H1 (cell line): ENCODE measurements around the gene ZNF346. TPM values are rescaled to one million over a fixed set of nuclear protein-coding genes. Genes with fewer than 3 reads are reported as not detected.

Source experiments
- BACH1 ChIP-seq: IDR thresholded peaks from 2 replicates; pipeline ENCODE4 v1.6.1; 2012; ENCODE audit warnings: low read length, improper control_type of control experiment
- CHD1 ChIP-seq: IDR thresholded peaks from 2 replicates; pipeline ENCODE4 v1.6.1; 2012; ENCODE audit warnings: low read depth, low read length, improper control_type of control experiment
- CREB1 ChIP-seq: IDR thresholded peaks from 2 replicates; pipeline ENCODE4 v1.6.1; 2012; ENCODE audit warnings: inconsistent platforms
- CTBP2 ChIP-seq: IDR thresholded peaks from 2 replicates; pipeline ENCODE4 v1.7.0; 2011; ENCODE audit warnings: borderline replicate concordance, mild to moderate bottlenecking, moderate library complexity, mixed read lengths, low read length; ENCODE audit not compliant: insufficient read depth, insufficient read length
- GTF2F1 ChIP-seq: IDR thresholded peaks from 2 replicates; pipeline ENCODE4 v1.6.1; 2012; ENCODE audit warnings: low read depth, low read length, improper control_type of control experiment, borderline replicate concordance
- HDAC6 ChIP-seq: IDR thresholded peaks from one replicate; pipeline ENCODE4 v1.7.1; 2012; ENCODE audit warnings: low read depth, mild to moderate bottlenecking, inconsistent platforms, low read length, moderate library complexity
- KDM5A ChIP-seq: fragments of 200-600 bp; IDR thresholded peaks from 2 replicates; pipeline ENCODE4 v1.7.1; 2012; ENCODE audit warnings: mild to moderate bottlenecking, low read length, inconsistent platforms, mixed read lengths
- POLR2AphosphoS5 ChIP-seq: IDR thresholded peaks from 2 replicates; pipeline ENCODE4 v1.6.1; 2011; ENCODE audit warnings: low read depth, low read length
- RAD21 ChIP-seq, 2 experiments: IDR thresholded peaks in 1 of 2; conservative IDR thresholded peaks in 1 of 2; 2 replicates each; pipeline ENCODE4 v1.6.1; 2011; ENCODE audit warnings: low read depth in 2 of 2, low read length in 2 of 2, improper control_type of control experiment in 1 of 2, inconsistent platforms in 1 of 2, mild to moderate bottlenecking in 1 of 2, moderate library complexity in 1 of 2
- SIRT6 ChIP-seq: IDR thresholded peaks from one replicate; pipeline ENCODE4 v1.7.1; 2012; ENCODE audit warnings: low read length, inconsistent platforms
- SIX5 ChIP-seq: IDR thresholded peaks from 2 replicates; pipeline ENCODE4 v1.6.1; 2011; ENCODE audit warnings: mild to moderate bottlenecking, low read depth, low read length
- SRF ChIP-seq: IDR thresholded peaks from 2 replicates; pipeline ENCODE4 v1.6.1; 2011; ENCODE audit warnings: mild to moderate bottlenecking, low read depth, low read length, moderate library complexity
- TCF12 ChIP-seq: IDR thresholded peaks from 2 replicates; pipeline ENCODE4 v1.6.1; 2011; ENCODE audit warnings: low read depth, mild to moderate bottlenecking, low read length
- polyA plus RNA-seq, 7 experiments: library from polyadenylated mRNA; depleted of rRNA in 3 of 7; stranded (reverse) in 5 of 7; unstranded in 2 of 7; fragments of >200 nt in 5 of 7; fragments of 200-250 nt in 2 of 7; gene quantifications; 1 replicate in 5 of 7; 2 replicates in 1 of 7; 4 replicates in 1 of 7; pipeline versions ENCODE4 v1.2.1 to v1.2.3, GENCODE V29; 2011 to 2013; ENCODE audit warnings: missing spikeins in 2 of 7, mixed read lengths in 2 of 7
- total RNA-seq: library from RNA; stranded (reverse); fragmentation: NEBNext Ultra II Directional; extraction: Animal tissue kit (Norgen Biotek cat#: 25700); gene quantifications from 2 replicates; pipeline ENCODE4 v1.2.1, GENCODE V29; 2021
- TF ChIP-seq, protein P1 (sequence below): IDR thresholded peaks from 2 replicates; pipeline ENCODE4 v1.6.1; 2012; ENCODE audit warnings: inconsistent platforms

Gene ZNF346
- total and polyA plus RNA-seq, 2 of the 8 experiments (the other 6 are each of a cell fraction or from before 2014, with no cell fraction given): 19.9 to 20.8 TPM

DNA sequence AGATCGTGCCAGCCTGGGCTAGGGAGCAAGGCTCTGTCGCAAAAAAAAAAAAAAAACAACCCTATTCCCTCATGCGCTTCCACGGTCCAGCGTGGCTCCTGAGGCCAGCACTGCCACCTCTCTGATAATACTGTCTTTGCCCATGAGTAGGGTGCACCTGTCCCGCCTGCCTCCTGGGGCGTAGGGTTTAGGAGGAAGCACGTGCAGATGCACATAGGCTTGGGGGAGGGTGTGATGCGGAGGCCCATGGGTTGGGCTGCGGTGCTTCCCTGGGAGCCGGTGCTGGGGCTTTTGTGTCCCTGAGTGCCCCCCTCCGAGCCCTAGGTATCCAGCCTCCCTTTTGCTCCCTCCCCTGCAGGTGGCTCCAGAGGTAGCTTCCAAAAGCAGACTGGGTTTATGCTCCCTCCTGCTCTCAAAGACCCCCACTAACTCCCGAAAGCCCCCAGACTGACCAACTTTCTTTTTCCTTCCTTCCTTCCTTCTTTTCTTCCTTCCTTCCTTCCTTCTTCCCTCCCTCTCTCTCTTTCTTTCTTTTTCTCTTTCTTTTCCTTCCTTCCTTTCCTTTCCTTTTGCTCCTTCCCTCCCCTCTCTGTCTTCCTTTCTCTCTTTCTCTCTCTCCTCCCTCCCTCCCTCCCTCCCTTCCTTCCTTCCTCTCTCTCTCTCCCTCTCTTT lies 77.1 kb downstream of the ZNF346 start (continued):
- TF ChIP-seq BACH1 (no peak), CTBP2 (no peak), KDM5A (no peak), SRF (no peak), TCF12 (no peak), CREB1 (no peak), SIRT6 (no peak), CHD1 (no peak), SIX5 (no peak), HDAC6 (no peak), RAD21 (IDR thresholded peaks at IDR 0.05 in 1 of 2, conservative IDR thresholded peaks at IDR 0.05 in 1 of 2; ENCODE audit: low read depth in 2 of 2, low read length in 2 of 2) (peak in 1 of 2 experiments; percentile 0; a peak in 1 of 4 replicates), GTF2F1 (no peak), POLR2AphosphoS5 (no peak)
- TF ChIP-seq, protein P1, sequence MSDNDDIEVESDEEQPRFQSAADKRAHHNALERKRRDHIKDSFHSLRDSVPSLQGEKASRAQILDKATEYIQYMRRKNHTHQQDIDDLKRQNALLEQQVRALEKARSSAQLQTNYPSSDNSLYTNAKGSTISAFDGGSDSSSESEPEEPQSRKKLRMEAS: peak; percentile 95
